Activated CD4-positive, alpha-beta memory T cell treated with anti-CD3 and anti-CD28 coated beads for 36 hours (primary cell): ENCODE data around the gene OLFM1. TPM values are rescaled to one million over a fixed set of nuclear protein-coding genes. Genes with fewer than 3 reads are reported as not detected.
A peak's percentile ranks its signal among the peaks of the same experiment; 100 is the strongest.

Source experiments
- CTCF ChIA-PET: fragments of 350-600 bp; sonication (Branson Sonifier 250); formaldehyde crosslinking; loops from one replicate; lab custom pipeline; 2021; ENCODE audit warnings: antibody characterized with exemption, inconsistent platforms; lab: Charles Lee
- POLR2A ChIA-PET: fragments of 350-600 bp; sonication (Branson Sonifier 250); formaldehyde crosslinking; loops from one replicate; lab custom pipeline; 2021; ENCODE audit warnings: antibody characterized with exemption; lab: Charles Lee
- DNase-seq: peaks from one replicate; pipeline ENCODE4 v3.0.0-alpha.2; 2020
- H3K27ac Mint-ChIP-seq: one replicate; pipeline ENCODE4 v1.8.0; 2021; ENCODE audit warnings: mixed read lengths
- H3K27me3 Mint-ChIP-seq: one replicate; pipeline ENCODE4 v1.8.0; 2021; ENCODE audit warnings: mixed read lengths
- H3K36me3 Mint-ChIP-seq: one replicate; pipeline ENCODE4 v1.8.0; 2021; ENCODE audit warnings: mixed read lengths
- H3K4me1 Mint-ChIP-seq: one replicate; pipeline ENCODE4 v1.8.0; 2021; ENCODE audit warnings: low read depth, mixed read lengths
- H3K4me3 Mint-ChIP-seq: one replicate; pipeline ENCODE4 v1.8.0; 2021; ENCODE audit warnings: mild to moderate bottlenecking, mixed read lengths
- H3K9me3 Mint-ChIP-seq: one replicate; pipeline ENCODE4 v1.8.0; 2021; ENCODE audit warnings: mixed read lengths
- intact Hi-C: fragments of 100-400 bp; cut with micrococcal nuclease; formaldehyde crosslinking; loops from one replicate; pipeline ENCODE4 v1.15.1; 2023
- total RNA-seq, 2 experiments: library from RNA; stranded (reverse); gene quantifications; one replicate each; pipeline ENCODE4 v1.2.3, GENCODE V29; 2021

The OLFM1 gene
- total RNA-seq, 2 experiments from 2014 or later, result not detected

DNA sequence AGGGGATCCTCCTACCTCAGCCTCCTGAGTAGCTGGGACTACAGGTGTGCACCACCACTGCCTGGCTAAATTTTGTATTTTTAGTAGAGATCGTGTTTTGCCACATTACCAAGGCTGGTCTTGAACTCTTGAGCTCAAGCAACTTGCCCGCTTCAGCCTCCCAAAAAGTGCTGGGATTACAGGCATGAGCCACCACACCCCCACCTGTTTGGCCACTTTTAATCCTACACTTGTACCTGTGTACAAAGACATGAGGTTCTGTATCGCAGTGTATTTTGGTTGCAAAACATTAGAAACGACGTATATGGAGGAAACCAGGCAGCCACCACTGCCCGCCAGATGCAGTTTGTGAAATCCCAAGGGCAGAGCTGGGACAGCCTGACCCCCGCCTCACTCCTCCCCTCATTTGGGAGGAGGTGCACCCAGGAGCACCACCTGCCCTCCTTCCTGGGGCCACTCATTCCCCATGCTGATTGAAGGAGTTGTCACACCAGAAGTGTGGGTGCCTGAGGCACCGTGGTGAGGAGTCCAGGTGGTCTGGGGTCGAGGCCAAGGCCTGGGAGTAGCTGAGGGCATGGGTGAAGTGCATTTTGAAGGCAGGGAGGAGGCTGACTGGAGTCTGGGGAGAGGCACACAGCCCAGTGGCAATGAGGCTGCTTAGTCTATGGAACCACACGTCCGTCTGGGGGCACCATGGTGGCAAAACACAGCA lies 39.3 kb upstream of the OLFM1 start:
- POLR2A ChIA-PET, result no interaction called here
- Mint-ChIP-seq H3K9me3 (no peaks in the 10 kb centered on the region), H3K36me3 (no peaks in the 10 kb centered on the region), H3K27me3 (peaks cover 22% of the 10 kb centered on the region), H3K27ac (no peak overlapping the region), H3K4me3 (no peak overlapping the region), H3K4me1 (no peaks in the 10 kb centered on the region)
- intact Hi-C loops, result no loop called here
- CTCF ChIA-PET, result no interaction called here
- DNase-seq, result peak; percentile 5

DNA sequence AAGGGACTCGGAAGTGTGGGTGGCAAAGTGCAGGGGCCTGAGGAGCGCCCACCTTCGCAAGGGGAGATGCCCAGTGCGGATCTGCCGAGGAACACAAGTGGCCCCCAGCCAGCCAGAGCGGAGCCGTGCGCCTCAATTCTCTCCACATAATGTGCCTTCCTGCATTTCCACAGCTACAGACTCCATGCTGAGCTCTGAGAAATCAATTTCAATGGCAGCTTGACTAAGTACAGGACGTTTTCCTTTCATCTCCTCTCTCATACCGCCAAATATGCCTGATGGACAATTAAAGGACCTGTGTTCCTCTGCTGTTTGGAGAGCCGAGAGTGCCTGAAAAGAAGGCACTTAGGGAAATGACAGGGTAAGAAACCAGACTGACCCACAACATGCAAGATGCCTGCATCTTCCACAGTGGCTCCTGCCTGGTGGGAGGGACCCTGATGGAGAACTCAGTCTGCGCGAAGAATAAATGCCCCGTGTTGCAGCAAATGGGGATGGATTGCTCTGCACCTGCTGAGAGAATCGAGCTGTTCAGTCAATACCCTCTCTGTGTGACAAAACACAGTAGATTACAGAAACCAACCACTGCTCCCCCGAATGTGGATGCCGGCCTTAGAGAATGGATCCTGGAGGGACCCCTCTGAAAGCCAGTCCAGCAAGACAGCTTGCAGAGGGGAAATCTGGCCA lies 38.6 kb upstream of the OLFM1 start:
- H3K27me3 Mint-ChIP-seq, result peaks cover 22% of the 10 kb centered on the region
- H3K4me3 Mint-ChIP-seq, result no peak overlapping the region
- intact Hi-C loops, result no loop called here
- CTCF ChIA-PET, result no interaction called here
- DNase-seq, result peak; percentile 6
- H3K36me3 Mint-ChIP-seq, result no peaks in the 10 kb centered on the region
- POLR2A ChIA-PET, result no interaction called here
- no peak overlapping the region for H3K27ac Mint-ChIP-seq
- H3K4me1 Mint-ChIP-seq, result no peaks in the 10 kb centered on the region
- H3K9me3 Mint-ChIP-seq, result no peaks in the 10 kb centered on the region

DNA sequence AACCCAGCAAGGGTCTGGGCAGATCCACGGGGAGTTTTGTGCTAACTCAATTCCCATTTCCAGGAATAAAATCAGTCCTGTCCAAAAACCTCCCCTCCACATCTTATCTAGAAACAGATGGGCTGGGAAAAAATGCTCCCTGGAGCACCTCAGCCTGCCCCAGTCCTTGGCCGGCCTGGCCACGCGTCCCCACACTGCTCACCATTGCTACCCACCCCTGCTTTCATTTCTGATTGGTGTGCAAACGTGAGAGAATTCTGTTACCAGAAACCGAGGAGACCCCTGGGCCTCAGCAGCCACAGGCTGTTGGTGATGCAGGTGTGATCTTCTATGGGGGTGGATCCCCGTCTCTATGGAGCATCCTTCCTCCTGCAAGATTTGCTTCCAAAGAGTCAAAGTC lies 38.0 kb upstream of the OLFM1 start:
- CTCF ChIA-PET, result no interaction called here
- no peaks in the 10 kb centered on the region for H3K4me1 Mint-ChIP-seq
- POLR2A ChIA-PET, result no interaction called here
- no peak for DNase-seq
- no peak overlapping the region for H3K27ac Mint-ChIP-seq
- H3K9me3 Mint-ChIP-seq, result no peaks in the 10 kb centered on the region
- peaks cover 25% of the 10 kb centered on the region for H3K27me3 Mint-ChIP-seq
- no peaks in the 10 kb centered on the region for H3K36me3 Mint-ChIP-seq
- intact Hi-C loops, result no loop called here
- no peak overlapping the region for H3K4me3 Mint-ChIP-seq

DNA sequence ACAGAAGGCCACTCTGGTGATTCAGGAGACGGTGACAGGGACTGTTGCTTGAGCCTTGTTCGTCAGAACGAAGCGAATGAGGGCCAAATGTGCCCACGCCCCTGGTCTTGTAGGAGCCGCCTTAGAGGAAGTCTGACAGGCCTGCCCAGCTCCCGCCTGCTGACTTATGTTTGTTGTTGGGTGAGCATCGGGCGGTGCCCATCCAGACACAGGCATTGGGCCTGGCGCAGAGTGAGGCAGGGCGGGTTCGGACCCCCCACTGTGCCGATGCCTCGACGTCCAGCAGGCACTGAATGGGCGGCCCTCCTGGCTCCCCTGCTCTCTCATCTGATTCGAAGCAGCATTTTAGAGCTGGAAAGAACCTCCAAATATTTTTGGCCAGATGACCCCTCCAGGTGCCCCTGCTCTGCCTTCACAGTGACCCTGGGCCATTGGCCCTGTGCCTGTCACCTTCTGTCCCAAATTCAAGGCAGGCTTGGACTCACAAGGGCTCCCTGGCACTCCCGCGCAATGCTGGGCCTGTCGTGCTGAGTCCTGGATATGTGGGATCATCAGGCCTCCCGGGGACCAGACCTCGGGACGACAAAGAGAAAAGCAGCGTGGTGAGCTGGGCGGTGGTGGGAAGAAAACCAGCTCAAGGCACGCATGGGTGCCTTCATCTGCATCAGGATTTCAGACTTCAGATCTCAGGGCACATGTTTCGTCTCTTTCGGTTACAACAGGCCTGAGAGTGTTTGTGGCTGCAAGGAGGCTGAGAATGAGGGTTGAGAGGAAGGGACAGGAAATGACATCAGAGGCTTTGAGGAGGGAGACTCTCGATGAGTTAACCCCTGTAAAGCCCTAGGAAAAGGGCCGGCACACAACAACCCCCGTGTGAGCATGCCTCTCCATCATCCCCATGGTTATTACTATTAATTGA lies 37.1 kb upstream of the OLFM1 start:
- H3K27ac Mint-ChIP-seq, result no peak overlapping the region

DNA sequence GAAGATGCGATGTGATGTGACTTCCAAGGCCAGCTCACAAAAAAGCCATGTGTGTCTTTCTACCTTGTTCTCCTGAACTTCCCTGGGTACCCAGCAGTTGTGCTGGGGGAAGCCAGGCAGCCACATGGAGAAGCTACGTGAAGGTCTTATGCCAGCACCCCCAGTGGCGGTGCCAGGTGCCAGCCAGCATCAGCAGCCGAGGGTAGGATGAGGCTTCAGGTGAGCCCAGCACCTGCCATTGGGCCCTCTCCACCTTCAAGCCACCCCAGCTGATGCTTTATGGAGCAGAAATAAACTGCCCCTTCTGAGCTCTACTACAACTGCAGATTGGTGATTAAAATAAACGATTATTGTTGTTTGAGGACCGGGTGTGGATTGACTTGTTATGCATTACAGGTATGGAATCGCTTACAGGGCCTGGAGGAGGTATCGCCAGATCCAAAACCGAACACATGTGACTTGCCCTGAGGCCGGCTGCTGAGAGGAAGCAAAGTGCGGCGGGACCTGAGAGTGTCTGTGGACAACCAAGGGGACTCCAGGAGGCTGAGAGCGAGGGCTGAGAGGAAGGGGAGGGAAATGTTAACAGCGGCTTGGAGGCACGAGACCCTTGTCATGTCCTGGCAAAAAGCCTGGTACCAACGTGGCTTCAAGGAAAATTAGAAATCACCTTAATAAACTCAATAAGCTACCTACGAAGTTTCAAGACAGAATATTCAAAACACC lies 36.0 kb upstream of the OLFM1 start:
- POLR2A ChIA-PET, result no interaction called here
- Mint-ChIP-seq H3K36me3 (no peaks in the 10 kb centered on the region), H3K27ac (no peak overlapping the region), H3K4me3 (no peak overlapping the region), H3K27me3 (peaks cover 26% of the 10 kb centered on the region), H3K4me1 (no peaks in the 10 kb centered on the region), H3K9me3 (no peaks in the 10 kb centered on the region)
- no peak for DNase-seq
- intact Hi-C loops, result no loop called here
- CTCF ChIA-PET, result no interaction called here

More for the DNA sequence above, 37.1 kb upstream of the OLFM1 start:
- Mint-ChIP-seq H3K4me1 (no peaks in the 10 kb centered on the region), H3K36me3 (no peaks in the 10 kb centered on the region), H3K27me3 (peaks cover 27% of the 10 kb centered on the region), H3K9me3 (no peaks in the 10 kb centered on the region), H3K4me3 (no peak overlapping the region)
- intact Hi-C loops, result no loop called here
- peak; percentile 3 for DNase-seq
- POLR2A ChIA-PET, result no interaction called here
- CTCF ChIA-PET, result no interaction called here

DNA sequence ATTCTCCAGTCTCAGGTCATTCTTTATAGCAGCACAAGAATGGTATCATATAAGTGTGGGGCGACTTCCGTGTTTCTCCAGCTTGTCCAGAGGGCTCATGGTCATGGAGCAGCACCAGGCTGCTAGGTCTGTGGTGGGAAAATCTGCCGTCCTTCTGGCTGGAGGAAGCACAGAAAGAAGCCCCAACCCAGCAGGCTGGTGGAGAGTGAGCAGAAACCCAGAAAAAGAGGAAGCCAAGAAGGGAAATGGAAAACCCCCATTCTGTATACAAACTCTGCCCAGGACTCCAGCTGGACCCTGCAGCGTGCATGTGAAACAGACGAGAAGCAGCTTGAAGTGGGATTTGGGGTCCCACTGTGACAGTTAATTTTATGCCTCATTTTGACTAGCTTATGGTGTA lies 34.3 kb upstream of the OLFM1 start:
- H3K4me1 Mint-ChIP-seq, result peaks cover 2% of the 10 kb centered on the region
- ChIA-PET POLR2A (no interaction called here), CTCF (no interaction called here)
- no peak overlapping the region for H3K27ac Mint-ChIP-seq
- peaks cover 26% of the 10 kb centered on the region for H3K27me3 Mint-ChIP-seq
- intact Hi-C loops, result no loop called here
- no peak overlapping the region for H3K4me3 Mint-ChIP-seq
- no peak for DNase-seq
- no peaks in the 10 kb centered on the region for H3K9me3 Mint-ChIP-seq
- no peaks in the 10 kb centered on the region for H3K36me3 Mint-ChIP-seq

DNA sequence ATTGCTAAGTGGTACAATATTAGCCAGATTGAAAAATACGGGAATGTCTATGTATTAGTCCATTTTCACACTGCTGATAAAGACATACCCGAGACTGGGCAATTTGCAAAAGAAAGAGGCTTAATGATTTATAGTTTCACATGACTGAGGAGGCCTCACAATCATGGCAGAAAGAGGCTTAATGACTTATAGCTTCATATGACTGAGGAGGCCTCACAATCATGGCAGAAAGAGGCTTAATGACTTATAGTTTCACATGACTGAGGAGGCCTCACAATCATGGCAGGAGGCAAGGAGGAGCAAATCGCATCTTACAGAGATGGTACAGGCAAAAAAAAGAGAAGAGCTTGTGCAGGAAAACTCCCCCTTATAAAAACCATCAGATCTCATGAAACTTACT lies 32.3 kb upstream of the OLFM1 start:
- no peaks in the 10 kb centered on the region for H3K9me3 Mint-ChIP-seq
- H3K4me3 Mint-ChIP-seq, result no peak overlapping the region
- ChIA-PET CTCF (no interaction called here), POLR2A (no interaction called here)
- intact Hi-C loops, result no loop called here
- H3K27ac Mint-ChIP-seq, result no peak overlapping the region
- H3K27me3 Mint-ChIP-seq, result peaks cover 23% of the 10 kb centered on the region
- DNase-seq, result no peak
- H3K4me1 Mint-ChIP-seq, result peaks cover 3% of the 10 kb centered on the region
- H3K36me3 Mint-ChIP-seq, result no peaks in the 10 kb centered on the region

DNA sequence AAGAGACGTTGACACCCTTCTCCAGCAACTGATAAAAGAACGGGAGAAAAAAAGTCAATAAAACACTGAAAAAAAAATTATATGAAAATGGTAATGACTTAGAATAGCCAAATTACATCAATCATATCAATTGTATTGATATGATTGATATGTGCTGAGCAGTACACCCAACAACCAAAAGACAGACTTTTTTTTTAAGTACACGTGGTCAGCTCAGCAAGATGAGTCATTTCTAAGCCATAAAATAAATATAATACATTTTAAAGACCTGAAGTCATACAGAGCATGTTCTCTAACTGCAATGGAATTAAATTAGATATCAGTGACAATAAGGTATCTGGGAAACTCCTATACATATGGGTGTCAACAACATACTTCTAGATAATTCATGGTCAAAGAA lies 30.9 kb upstream of the OLFM1 start:
- Mint-ChIP-seq H3K4me3 (no peak overlapping the region), H3K27ac (no peak overlapping the region), H3K9me3 (no peaks in the 10 kb centered on the region), H3K27me3 (peaks cover 24% of the 10 kb centered on the region), H3K36me3 (no peaks in the 10 kb centered on the region), H3K4me1 (peaks cover 3% of the 10 kb centered on the region)
- POLR2A ChIA-PET, result no interaction called here
- intact Hi-C loops, result no loop called here
- no peak for DNase-seq
- CTCF ChIA-PET, result no interaction called here

DNA sequence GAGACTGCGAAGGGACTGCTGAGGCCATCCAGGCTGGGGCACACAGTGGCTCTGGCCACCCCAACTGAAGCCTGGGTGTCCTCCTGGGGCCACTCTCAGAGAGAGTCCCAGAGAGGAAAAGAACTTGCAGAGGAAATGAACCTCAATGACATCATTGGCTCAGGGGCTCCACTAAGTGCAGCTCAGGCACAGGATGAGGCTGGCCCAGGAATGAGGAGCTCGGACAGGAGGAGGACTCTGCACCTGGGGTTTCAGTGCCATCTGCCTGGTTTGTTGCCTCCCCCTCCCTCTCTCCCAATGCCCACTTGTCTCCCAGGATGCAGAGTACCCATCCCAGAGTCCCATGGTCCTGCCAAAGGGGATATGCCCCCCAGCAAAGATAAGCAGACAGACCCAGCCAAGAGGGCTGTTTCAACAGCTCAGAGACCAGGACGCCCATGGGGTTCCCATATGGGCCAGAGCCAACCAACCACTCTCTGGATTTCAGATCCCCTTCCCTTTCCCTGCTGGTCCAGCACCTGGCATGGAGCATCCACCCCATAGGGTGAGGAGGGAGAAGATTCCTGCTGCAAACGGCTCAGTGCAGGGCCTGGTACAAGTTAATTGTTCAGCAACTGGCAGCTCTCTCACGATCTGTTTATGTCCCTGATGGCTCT lies 26.9 kb upstream of the OLFM1 start:
- intact Hi-C loops, result no loop called here
- CTCF ChIA-PET, result no interaction called here
- Mint-ChIP-seq H3K9me3 (peaks cover 13% of the 10 kb centered on the region), H3K36me3 (no peaks in the 10 kb centered on the region), H3K4me1 (peaks cover 3% of the 10 kb centered on the region), H3K27ac (no peak overlapping the region), H3K4me3 (no peak overlapping the region), H3K27me3 (peaks cover 13% of the 10 kb centered on the region)
- no peak for DNase-seq
- POLR2A ChIA-PET, result no interaction called here

DNA sequence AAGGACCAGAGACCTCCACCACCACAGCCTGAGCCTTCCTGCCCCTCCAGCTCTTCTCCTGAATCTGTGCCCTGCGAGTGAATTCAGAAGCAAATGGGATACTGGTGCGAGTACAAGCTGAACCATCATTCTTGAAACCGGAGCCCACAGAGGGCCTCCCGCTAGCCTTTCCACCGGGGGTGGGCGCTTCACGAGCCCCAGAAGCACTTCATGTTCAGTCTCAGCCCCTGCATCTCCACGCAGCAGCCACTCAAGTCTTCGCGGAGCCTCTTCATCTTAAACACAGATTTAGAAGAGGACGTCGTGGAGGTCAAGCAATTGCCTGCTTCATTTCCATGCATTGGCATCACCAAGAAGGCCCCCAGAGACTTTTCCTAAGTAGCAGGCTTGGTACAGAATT lies 26.0 kb upstream of the OLFM1 start:
- no peak overlapping the region for H3K4me3 Mint-ChIP-seq
- no peaks in the 10 kb centered on the region for H3K36me3 Mint-ChIP-seq
- ChIA-PET CTCF (no interaction called here), POLR2A (no interaction called here)
- peaks cover 13% of the 10 kb centered on the region for H3K9me3 Mint-ChIP-seq
- H3K27me3 Mint-ChIP-seq, result peaks cover 13% of the 10 kb centered on the region
- no peak for DNase-seq
- H3K4me1 Mint-ChIP-seq, result peaks cover 3% of the 10 kb centered on the region
- H3K27ac Mint-ChIP-seq, result no peak overlapping the region
- intact Hi-C loops, result no loop called here

DNA sequence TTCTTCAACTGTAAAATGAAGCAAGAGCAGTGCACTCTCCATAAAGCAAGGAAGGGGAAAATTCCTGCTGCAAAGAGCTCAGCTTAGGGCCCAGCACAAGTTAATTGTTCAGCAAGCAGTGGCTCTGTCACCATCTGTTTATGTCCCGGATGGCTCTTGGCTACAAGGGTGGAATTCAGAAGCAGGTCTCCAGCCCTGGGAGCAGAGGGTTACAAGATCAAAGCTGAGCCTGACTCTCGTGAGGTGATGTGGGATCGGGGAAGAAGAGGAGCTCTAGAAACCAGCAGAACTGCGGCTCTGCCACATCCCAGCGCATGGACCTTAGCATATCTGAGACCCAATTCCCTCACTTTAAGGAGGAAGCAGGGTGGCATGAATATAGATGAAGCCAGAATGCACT lies 25.2 kb upstream of the OLFM1 start:
- Mint-ChIP-seq H3K9me3 (peaks cover 13% of the 10 kb centered on the region), H3K27ac (no peak overlapping the region), H3K4me3 (no peak overlapping the region), H3K36me3 (no peaks in the 10 kb centered on the region), H3K27me3 (peaks cover 13% of the 10 kb centered on the region), H3K4me1 (peaks cover 3% of the 10 kb centered on the region)
- no peak for DNase-seq
- ChIA-PET CTCF (no interaction called here), POLR2A (no interaction called here)
- intact Hi-C loops, result no loop called here
